Ovary (tissue), 9 donors: ENCODE results near the gene LGALS12. TPM values are rescaled to one million over a fixed set of nuclear protein-coding genes. Genes with fewer than 3 reads are reported as not detected.

ENCODE experiments used
- DNase-seq, 5 donors: peaks; one replicate each; pipeline ENCODE4 v3.0.0-alpha.2; 2019 to 2020
- H3K27ac ChIP-seq, 2 donors: fragments of 200-600 bp; one replicate each; pipeline versions ENCODE4 v1.5.1 to v1.8.0; 2019 to 2022
- H3K27me3 ChIP-seq: fragments of 200-600 bp; one replicate; pipeline ENCODE4 v1.8.0; 2022
- H3K36me3 ChIP-seq: fragments of 200-600 bp; sonication (generic); one replicate; pipeline ENCODE4 v1.5.1; 2019
- H3K4me1 ChIP-seq: one replicate; pipeline ENCODE4 v1.8.1; 2013; ENCODE audit warnings: mild to moderate bottlenecking, moderate library complexity; ENCODE audit not compliant: insufficient read depth
- H3K4me3 ChIP-seq: fragments of 200-600 bp; sonication (generic); one replicate; pipeline ENCODE4 v1.5.1; 2017
- H3K9me3 ChIP-seq, 2 donors: fragments of 200-600 bp in 1 of 2; sonication (generic) in 1 of 2; one replicate each; pipeline versions ENCODE4 v1.5.1 to v1.8.1; 2013 to 2019; ENCODE audit warnings: mild to moderate bottlenecking in 1 of 2, moderate library complexity in 1 of 2
- CTCF ChIP-seq, 3 donors: fragments of 450-650 bp in 2 of 3; fragments of 200-600 bp in 1 of 3; IDR thresholded peaks; one replicate each; pipeline versions ENCODE4 v1.5.1 to v1.8.0; 2016 to 2022; ENCODE audit warnings: antibody characterized with exemption in 3 of 3, mild to moderate bottlenecking in 1 of 3
- EP300 ChIP-seq: sonication (generic); formaldehyde crosslinking; IDR thresholded peaks from one replicate; pipeline ENCODE4 v1.6.1; 2017; ENCODE audit warnings: antibody characterized with exemption
- POLR2A ChIP-seq: fragments of 450-650 bp; IDR thresholded peaks from one replicate; pipeline ENCODE4 v1.6.1; 2017; ENCODE audit warnings: antibody characterized with exemption, mild to moderate bottlenecking, moderate library complexity
- WGBS, 3 donors: extraction: QIAGEN DNeasy Blood & Tissue Kit in 1 of 3; methylation state at CpG; one replicate each; pipeline versions ENCODE4 v1.1.5 to v1.1.7; 2013 to 2017; 5-methylcytosine and 5-hydroxymethylcytosine counted together
- intact Hi-C, 4 donors: fragments of 100-400 bp; cut with DNase I; formaldehyde crosslinking; loops; one replicate each; pipeline versions ENCODE4 v1.11.0 to v1.15.1; 2022 to 2023
- polyA plus RNA-seq, 2 donors: library from polyadenylated mRNA; stranded (reverse); fragments of 200-250 nt in 1 of 2; fragments of 350-450 nt in 1 of 2; fragmentation: Illumina TruSeq in 1 of 2; extraction: RNeasy Lipid Tissue Mini Kit (QIAGEN cat#74804) in 1 of 2; gene quantifications; one replicate each; pipeline ENCODE4 v1.2.3, GENCODE V29; 2013 to 2014
- total RNA-seq, 7 donors: library from RNA; depleted of rRNA in 2 of 7; stranded (reverse); fragments of >200 nt in 2 of 7; fragmentation: NEBNext Ultra II Directional in 3 of 7; extraction: Animal tissue kit (Norgen Biotek cat#: 25700) in 3 of 7; gene quantifications; one replicate each; pipeline versions ENCODE4 v1.1.0 to v1.2.4, GENCODE V29; 2016 to 2023
- donor health status: DM: no; HTN: no; CAD: no; lungs with moderate emphysema.
- donor health status: DM: no; HTN: no; CAD: no.
- donor health status: Bipolar disorder and iron deficiency.
- donor health status: DM: yes; HTN: yes; CAD: no.
- donor health status: DM: no; HTN: no; CAD: no.
- donor health status: DM: yes; HTN: yes; CAD: no.

The LGALS12 gene
- total and polyA plus RNA-seq, 9 donors, result 0.19 to 28.7 (median 0.74) TPM; not detected in 1

GRCh38 chr11:63551889-63552266 is 46.0 kb downstream of the LGALS12 start:
- intact Hi-C loops, result no loop called here
- Histone ChIP-seq H3K4me1 (peaks cover 1% of the 10 kb centered on the region), H3K27ac (no peak overlapping the region), H3K4me3 (no peak overlapping the region), H3K27me3 (no peaks in the 10 kb centered on the region), H3K36me3 (no peaks in the 10 kb centered on the region), H3K9me3 (no peaks in the 10 kb centered on the region)
- no peak for TF ChIP-seq POLR2A
- no peak for DNase-seq
- 80 to 81% (median 80%) methylated on average over 6 of the region's 6 CpGs for WGBS, 3 donors

GRCh38 chr11:63552921-63553320 is 47.0 kb downstream of the LGALS12 start:
- Histone ChIP-seq H3K4me1 (peaks cover 1% of the 10 kb centered on the region), H3K27ac (no peak overlapping the region), H3K4me3 (no peak overlapping the region), H3K36me3 (no peaks in the 10 kb centered on the region), H3K9me3 (no peaks in the 10 kb centered on the region), H3K27me3 (no peaks in the 10 kb centered on the region)
- 85 to 93% (median 92%) methylated on average over 7 of the region's 7 CpGs for WGBS, 3 donors
- intact Hi-C loops, result no loop called here
- no peak for TF ChIP-seq POLR2A
- TF ChIP-seq EP300, result no peak
- no peak for TF ChIP-seq CTCF (IDR thresholded peaks at IDR 0.05)
- DNase-seq, result no peak

- intact Hi-C loops, result no loop called here
- H3K4me3 ChIP-seq, result no peak overlapping the region
These were observed 47.9 kb downstream of the LGALS12 start for GRCh38 chr11:63553759-63554158.

GRCh38 chr11:63554877-63555223 is 49.0 kb downstream of the LGALS12 start:
- no peaks in the 10 kb centered on the region for H3K4me1 ChIP-seq
- no peaks in the 10 kb centered on the region for H3K36me3 ChIP-seq
- H3K9me3 ChIP-seq, result no peaks in the 10 kb centered on the region
- 67 to 83% (median 74%) methylated on average over 4 of the region's 4 CpGs for WGBS, 3 donors
- TF ChIP-seq POLR2A, result no peak
- TF ChIP-seq EP300, result no peak
- no peak for TF ChIP-seq CTCF (IDR thresholded peaks at IDR 0.05)
- no peak for DNase-seq
- no peak overlapping the region for H3K4me3 ChIP-seq
- H3K27ac ChIP-seq, result no peak overlapping the region
- H3K27me3 ChIP-seq, result no peaks in the 10 kb centered on the region
- intact Hi-C loops, result no loop called here

More at GRCh38 chr11:63553759-63554158, 47.9 kb downstream of the LGALS12 start:
- Histone ChIP-seq H3K4me1 (no peaks in the 10 kb centered on the region), H3K27me3 (no peaks in the 10 kb centered on the region), H3K9me3 (no peaks in the 10 kb centered on the region), H3K27ac (no peak overlapping the region), H3K36me3 (no peaks in the 10 kb centered on the region)
- TF ChIP-seq POLR2A (no peak), EP300 (no peak), CTCF (IDR thresholded peaks at IDR 0.05) (no peak)
- WGBS, 3 donors, result 48 to 61% (median 59%) methylated on average over 8 of the region's 8 CpGs
- no peak for DNase-seq

- Histone ChIP-seq H3K36me3 (no peaks in the 10 kb centered on the region), H3K4me1 (no peaks in the 10 kb centered on the region), H3K9me3 (no peaks in the 10 kb centered on the region), H3K27me3 (no peaks in the 10 kb centered on the region), H3K27ac (no peak overlapping the region), H3K4me3 (no peak overlapping the region)
- 70 to 72% (median 72%) methylated on average over 7 of the region's 7 CpGs for WGBS, 3 donors
- TF ChIP-seq EP300 (no peak), POLR2A (no peak), CTCF (IDR thresholded peaks at IDR 0.05) (no peak)
- intact Hi-C loops, result no loop called here
- DNase-seq, result no peak
These were observed 50.6 kb downstream of the LGALS12 start for GRCh38 chr11:63556404-63557013.
